RWPE2 (cell line): ENCODE measurements around the gene ZDHHC13.

ENCODE experiments used
- ATAC-seq: fragments of 200-7000 bp; cut with Tn5 transposase; 3 replicates; pipeline ENCODE4 v1.9.1; 2021; ENCODE audit warnings: low read depth
- DNase-seq: peaks from one replicate; pipeline ENCODE4 v3.0.0-alpha.2; 2020; ENCODE audit warnings: low spot score
- H3K27ac ChIP-seq: fragments of 450-650 bp; 2 replicates; pipeline ENCODE4 v1.5.1; 2017; ENCODE audit warnings: mild to moderate bottlenecking; ENCODE audit not compliant: poor library complexity, severe bottlenecking
- H3K27me3 ChIP-seq: fragments of 250-450 bp; sonication (Bioruptor Pico); 2 replicates; pipeline ENCODE4 v1.5.1; 2021; ENCODE audit warnings: mild to moderate bottlenecking, moderate library complexity; ENCODE audit not compliant: insufficient read depth, poor library complexity, severe bottlenecking
- H3K36me3 ChIP-seq: fragments of 250-450 bp; sonication (Bioruptor Pico); 2 replicates; pipeline ENCODE4 v1.5.1; 2020; ENCODE audit warnings: low read depth, mild to moderate bottlenecking, moderate library complexity
- H3K4me1 ChIP-seq: fragments of 250-450 bp; sonication (Bioruptor Pico); 2 replicates; pipeline ENCODE4 v1.5.1; 2021; ENCODE audit warnings: mild to moderate bottlenecking, moderate library complexity; ENCODE audit not compliant: insufficient read depth, poor library complexity, severe bottlenecking
- H3K4me3 ChIP-seq: fragments of 250-450 bp; sonication (Bioruptor Pico); 2 replicates; pipeline ENCODE4 v1.5.1; 2021; ENCODE audit warnings: mild to moderate bottlenecking, moderate library complexity; ENCODE audit not compliant: severe bottlenecking
- H3K9me3 ChIP-seq: fragments of 250-450 bp; sonication (Bioruptor Pico); 2 replicates; pipeline ENCODE4 v1.5.1; 2021; ENCODE audit warnings: mild to moderate bottlenecking, moderate library complexity; ENCODE audit not compliant: severe bottlenecking
- CTCF ChIP-seq: fragments of 450-650 bp; IDR thresholded peaks from one replicate; pipeline ENCODE4 v1.5.1; 2017; ENCODE audit warnings: mild to moderate bottlenecking, moderate library complexity; ENCODE audit not compliant: poor library complexity, severe bottlenecking

Gene ZDHHC13

DNA sequence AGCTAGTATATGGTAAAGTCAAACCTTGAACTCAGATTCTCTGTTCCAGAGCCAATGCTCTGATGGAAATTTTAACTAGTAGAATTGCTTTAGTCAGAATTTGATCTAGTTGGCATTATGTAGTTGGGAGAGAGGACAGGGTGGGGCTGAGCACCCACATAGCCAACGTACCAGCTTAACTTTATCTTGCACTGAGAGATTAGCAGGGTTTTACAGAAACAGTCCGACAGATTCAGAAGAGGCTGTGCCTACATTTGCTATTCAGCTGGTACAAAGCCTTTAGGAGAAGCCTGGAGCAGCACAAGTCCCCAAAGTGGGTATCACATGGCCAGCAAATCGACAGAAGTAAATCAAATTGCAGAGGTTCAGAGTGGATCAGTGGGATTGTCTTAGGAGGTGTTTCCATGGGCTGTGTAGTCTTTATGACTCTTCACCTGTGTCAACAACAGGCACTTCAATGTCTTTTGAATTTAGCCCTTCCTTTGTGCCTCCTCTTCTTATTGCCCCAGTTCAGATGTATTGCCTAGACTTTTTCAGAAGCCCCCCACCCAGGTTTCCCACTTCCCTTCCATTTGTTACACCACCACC lies 92.1 kb downstream of the ZDHHC13 start:
- Histone ChIP-seq H3K27me3 (no peaks in the 10 kb centered on the region), H3K36me3 (no peaks in the 10 kb centered on the region), H3K9me3 (no peaks in the 10 kb centered on the region), H3K27ac (no peak overlapping the region), H3K4me1 (no peaks in the 10 kb centered on the region), H3K4me3 (no peak overlapping the region)
- TF ChIP-seq CTCF: no peak
- ATAC-seq (no peak), DNase-seq (no peak)

- TF ChIP-seq CTCF: no peak
- Histone ChIP-seq H3K36me3 (no peaks in the 10 kb centered on the region), H3K27me3 (no peaks in the 10 kb centered on the region), H3K4me3 (no peak overlapping the region), H3K4me1 (no peaks in the 10 kb centered on the region), H3K9me3 (no peaks in the 10 kb centered on the region), H3K27ac (no peak overlapping the region)
- DNase-seq (no peak), ATAC-seq (no peak)
Measured at GRCh38 chr11:19209617-19210370, 92.8 kb downstream of the ZDHHC13 start.

DNA sequence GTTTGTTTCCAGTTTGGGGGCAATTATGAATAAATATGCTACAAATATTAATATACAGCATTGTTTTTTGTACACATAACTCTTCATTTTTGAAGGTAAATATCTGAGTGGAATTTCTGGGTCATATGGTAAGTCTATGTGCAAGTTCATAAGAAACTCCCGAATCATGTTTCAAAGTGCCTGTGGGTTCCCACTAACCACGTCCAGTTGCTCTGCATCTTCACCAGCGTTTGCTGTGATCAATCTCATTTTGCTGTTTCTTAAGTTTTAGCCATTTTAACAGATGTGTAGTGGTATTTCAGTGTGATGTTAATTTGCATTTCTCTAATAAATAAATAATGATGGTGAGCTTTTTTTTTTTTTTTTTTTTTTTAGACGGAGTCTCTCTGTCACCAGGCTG lies 99.1 kb downstream of the ZDHHC13 start:
- Histone ChIP-seq H3K27ac (no peak overlapping the region), H3K9me3 (no peaks in the 10 kb centered on the region), H3K4me3 (no peak overlapping the region), H3K4me1 (peaks cover 21% of the 10 kb centered on the region), H3K36me3 (no peaks in the 10 kb centered on the region), H3K27me3 (no peaks in the 10 kb centered on the region)
- no peak for TF ChIP-seq CTCF
- no peak for ATAC-seq
- DNase-seq: no peak

- TF ChIP-seq CTCF: no peak
- Histone ChIP-seq H3K4me3 (no peak overlapping the region), H3K27me3 (no peaks in the 10 kb centered on the region), H3K36me3 (no peaks in the 10 kb centered on the region), H3K27ac (no peak overlapping the region), H3K9me3 (no peaks in the 10 kb centered on the region), H3K4me1 (peaks cover 21% of the 10 kb centered on the region)
- ATAC-seq (peak; percentile 61), DNase-seq (no peak)
Measured at GRCh38 chr11:19216709-19217374, 99.9 kb downstream of the ZDHHC13 start.
